IMR-90 (cell line): ENCODE results near the gene CHAC1. TPM values are rescaled to one million over a fixed set of nuclear protein-coding genes. Genes with fewer than 3 reads are reported as not detected.

ENCODE experiments used
- ATAC-seq: fragments of 200-7000 bp; cut with Tn5 transposase; 2 replicates; pipeline ENCODE4 v1.9.1; 2020; ENCODE audit warnings: low read depth, mild to moderate bottlenecking, moderate library complexity
- BruUV-seq: library from RNA; stranded (reverse); fragments of 400-500 nt; replicated peaks from 2 replicates; lab custom pipeline; 2021; lab: Mats Ljungman, UMichigan
- CTCF ChIA-PET: fragments of 300-600 bp; formaldehyde crosslinking; extraction: SDS; loops from one replicate; lab custom pipeline; 2021; ENCODE audit warnings: antibody characterized with exemption; lab: Yijun Ruan, JAX
- POLR2A ChIA-PET: fragments of 300-600 bp; sonication (Branson Sonifier 250); formaldehyde crosslinking; loops from one replicate; lab custom pipeline; 2022; ENCODE audit warnings: antibody characterized with exemption; ENCODE audit not compliant: unreplicated experiment; lab: Charles Lee
- DNase-seq: peaks from one replicate; pipeline ENCODE4 v3.0.0; 2013
- H2AFZ ChIP-seq: replicated peaks from 2 replicates; pipeline ENCODE3; 2013; ENCODE audit warnings: low read length, mild to moderate bottlenecking; ENCODE audit not compliant: poor library complexity
- H2AK5ac ChIP-seq: 2 replicates; pipeline ENCODE4 v1.6.1; 2013; ENCODE audit warnings: low read depth, low read length, inconsistent platforms
- H2AK9ac ChIP-seq: replicated peaks from 2 replicates; pipeline ENCODE3; 2013; ENCODE audit warnings: mild to moderate bottlenecking, low read depth, low read length, moderate library complexity; ENCODE audit not compliant: poor library complexity
- H2BK120ac ChIP-seq: 2 replicates; pipeline ENCODE4 v1.6.1; 2013; ENCODE audit warnings: low read depth, low read length, inconsistent platforms
- H2BK15ac ChIP-seq: 3 replicates; pipeline ENCODE4 v1.6.1; 2013; ENCODE audit warnings: low read depth, low read length, inconsistent platforms
- H2BK20ac ChIP-seq: 2 replicates; pipeline ENCODE4 v1.6.1; 2013; ENCODE audit warnings: low read depth, mild to moderate bottlenecking, inconsistent platforms, low read length, moderate library complexity
- H2BK5ac ChIP-seq: 2 replicates; pipeline ENCODE4 v1.6.1; 2013; ENCODE audit warnings: mild to moderate bottlenecking, low read depth, low read length, inconsistent platforms; ENCODE audit not compliant: poor library complexity, severe bottlenecking
- H3K14ac ChIP-seq: replicated peaks from 2 replicates; pipeline ENCODE4 v1.6.1; 2013; ENCODE audit warnings: low read depth, low read length, inconsistent platforms
- H3K18ac ChIP-seq: 2 replicates; pipeline ENCODE4 v1.6.1; 2013; ENCODE audit warnings: low read depth, low read length, control low read depth
- H3K23ac ChIP-seq: 2 replicates; pipeline ENCODE4 v1.6.1; 2013; ENCODE audit warnings: low read depth, low read length, inconsistent platforms
- H3K27ac ChIP-seq: 2 replicates; pipeline ENCODE4 v1.5.1; 2013; ENCODE audit warnings: mild to moderate bottlenecking, control low read depth, low read length; ENCODE audit not compliant: insufficient read depth
- H3K27me3 ChIP-seq: 2 replicates; pipeline ENCODE4 v1.6.1; 2013; ENCODE audit warnings: low read length; ENCODE audit not compliant: control insufficient read depth, insufficient read depth
- H3K36me3 ChIP-seq: 2 replicates; pipeline ENCODE4 v1.6.1; 2013; ENCODE audit warnings: low read length, mixed read lengths; ENCODE audit not compliant: control insufficient read depth, insufficient read depth
- H3K4ac ChIP-seq: 2 replicates; pipeline ENCODE4 v1.6.1; 2013; ENCODE audit warnings: low read depth, low read length, inconsistent platforms
- H3K4me1 ChIP-seq: 2 replicates; pipeline ENCODE4 v1.6.1; 2013; ENCODE audit warnings: low read length, mixed read lengths; ENCODE audit not compliant: control insufficient read depth, insufficient read depth
- H3K4me2 ChIP-seq: 2 replicates; pipeline ENCODE4 v1.6.1; 2013; ENCODE audit warnings: low read depth, mild to moderate bottlenecking, control low read depth, low read length, moderate library complexity
- H3K4me3 ChIP-seq: 2 replicates; pipeline ENCODE4 v1.5.1; 2013; ENCODE audit warnings: low read depth, mild to moderate bottlenecking, control low read depth, low read length, moderate library complexity; ENCODE audit not compliant: insufficient read depth
- H3K56ac ChIP-seq: 2 replicates; pipeline ENCODE4 v1.6.1; 2013; ENCODE audit warnings: low read length, inconsistent platforms; ENCODE audit not compliant: insufficient read depth; ENCODE audit errors: extremely low read depth
- H3K79me1 ChIP-seq, 2 experiments: 2 replicates each; pipeline ENCODE4 v1.6.1; 2013; ENCODE audit warnings: low read length in 2 of 2, inconsistent platforms in 1 of 2, low read depth in 1 of 2
- H3K9ac ChIP-seq: 2 replicates; pipeline ENCODE4 v1.6.1; 2013; ENCODE audit warnings: low read depth, low read length, control low read depth
- H3K9me1 ChIP-seq: 2 replicates; pipeline ENCODE4 v1.6.1; 2013; ENCODE audit warnings: low read length, inconsistent platforms; ENCODE audit not compliant: insufficient read depth
- H3K9me3 ChIP-seq: 2 replicates; pipeline ENCODE4 v1.6.1; 2013; ENCODE audit warnings: low read length; ENCODE audit not compliant: control insufficient read depth, insufficient read depth
- H4K20me1 ChIP-seq: 2 replicates; pipeline ENCODE4 v1.6.1; 2013; ENCODE audit warnings: low read length, inconsistent platforms; ENCODE audit not compliant: insufficient read depth
- H4K5ac ChIP-seq: 2 replicates; pipeline ENCODE4 v1.6.1; 2013; ENCODE audit warnings: mild to moderate bottlenecking, low read depth, low read length, control low read depth
- H4K8ac ChIP-seq, 2 experiments: 2 replicates each; pipeline ENCODE4 v1.6.1; 2013; ENCODE audit warnings: low read depth in 2 of 2, low read length in 2 of 2, control low read depth in 1 of 2, inconsistent platforms in 1 of 2
- H4K91ac ChIP-seq: 2 replicates; pipeline ENCODE4 v1.6.1; 2013; ENCODE audit warnings: low read depth, low read length, inconsistent platforms; ENCODE audit not compliant: insufficient read depth
- BHLHE40 ChIP-seq: fragments of 150-350 bp; IDR thresholded peaks from 2 replicates; pipeline ENCODE4 v1.6.1; 2016; ENCODE audit warnings: mild to moderate bottlenecking, low read depth, low read length
- CEBPB ChIP-seq: IDR thresholded peaks from 2 replicates; pipeline ENCODE4 v1.6.1; 2012; ENCODE audit warnings: low read depth, low read length, improper control_type of control experiment
- CHD1 ChIP-seq: IDR thresholded peaks from 2 replicates; pipeline ENCODE4 v1.6.1; 2012; ENCODE audit warnings: low read depth, low read length, improper control_type of control experiment
- FOS ChIP-seq: fragments of 150-350 bp; IDR thresholded peaks from 2 replicates; pipeline ENCODE4 v1.6.1; 2016; ENCODE audit warnings: low read depth, low read length
- MAFK ChIP-seq: IDR thresholded peaks from 2 replicates; pipeline ENCODE4 v1.6.1; 2012; ENCODE audit warnings: low read depth, low read length, improper control_type of control experiment
- MAZ ChIP-seq: IDR thresholded peaks from 2 replicates; pipeline ENCODE4 v1.6.1; 2012; ENCODE audit warnings: low read depth, mild to moderate bottlenecking, low read length, improper control_type of control experiment, moderate library complexity, borderline replicate concordance
- MXI1 ChIP-seq: IDR thresholded peaks from 2 replicates; pipeline ENCODE4 v1.6.1; 2012; ENCODE audit warnings: low read depth, mild to moderate bottlenecking, low read length, moderate library complexity, borderline replicate concordance
- POLR2A ChIP-seq: IDR thresholded peaks from 2 replicates; pipeline ENCODE4 v1.6.1; 2012; ENCODE audit warnings: mild to moderate bottlenecking, low read depth, low read length
- RAD21 ChIP-seq: IDR thresholded peaks from 2 replicates; pipeline ENCODE4 v1.6.1; 2012; ENCODE audit warnings: low read length, improper control_type of control experiment
- RCOR1 ChIP-seq: IDR thresholded peaks from 2 replicates; pipeline ENCODE4 v1.6.1; 2012; ENCODE audit warnings: mild to moderate bottlenecking, low read length, improper control_type of control experiment; ENCODE audit not compliant: insufficient replicate concordance
- RFX5 ChIP-seq: IDR thresholded peaks from 2 replicates; pipeline ENCODE4 v1.8.0; 2012; ENCODE audit warnings: low read depth, mild to moderate bottlenecking, low read length, moderate library complexity
- SMC3 ChIP-seq: fragments of 150-350 bp; IDR thresholded peaks from 2 replicates; pipeline ENCODE4 v1.6.1; 2016; ENCODE audit warnings: low read depth, mild to moderate bottlenecking, antibody characterized with exemption, low read length, moderate library complexity
- WGBS, 2 experiments: methylation state at CpG; one replicate each; pipeline versions ENCODE4 v1.1.5 to v1.1.7; 2013; ENCODE audit warnings: missing lambda C conversion rate in 2 of 2; ENCODE audit not compliant: insufficient read length in 1 of 2; ENCODE audit errors: extremely low coverage in 2 of 2; 5-methylcytosine and 5-hydroxymethylcytosine counted together
- dilution Hi-C: fragments of 300-500 bp; cut with HindIII; formaldehyde crosslinking; loops from one replicate; pipeline ENCODE4 v1.14.3; 2018; ENCODE audit warnings: low sequenced_read_pairs; ENCODE audit not compliant: unreplicated experiment
- in situ Hi-C: fragments of 300-500 bp; cut with MboI; formaldehyde crosslinking; loops from 3 replicates; pipeline ENCODE4 v1.14.3; 2019; ENCODE audit warnings: low sequenced_read_pairs, inconsistent platforms, mixed read lengths
- intact Hi-C: fragments of 100-400 bp; cut with micrococcal nuclease; formaldehyde crosslinking; loops from 2 replicates; pipeline ENCODE4 v1.10.0; 2022
- polyA plus RNA-seq, 3 experiments: library from polyadenylated mRNA; depleted of rRNA; stranded (reverse); fragments of >200 nt; gene quantifications; 2 replicates each; pipeline ENCODE4 v1.2.3, GENCODE V29; 2012; ENCODE audit warnings: low replicate concordance in 1 of 3
- total RNA-seq: library from RNA; depleted of rRNA; stranded (reverse); fragments of >200 nt; gene quantifications from 2 replicates; pipeline ENCODE4 v1.2.3, GENCODE V29; 2012
- TF ChIP-seq, protein P1 (sequence below): conservative IDR thresholded peaks from 2 replicates; pipeline ENCODE4 v1.5.1; 2012; ENCODE audit warnings: mild to moderate bottlenecking, low read depth, low read length, improper control_type of control experiment
- TF ChIP-seq, protein P2 (sequence below): fragments of 150-350 bp; IDR thresholded peaks from 2 replicates; pipeline ENCODE4 v1.6.1; 2016; ENCODE audit warnings: low read depth, mild to moderate bottlenecking, low read length, moderate library complexity, borderline replicate concordance

CHAC1 gene
- total and polyA plus RNA-seq, 2 of the 4 experiments (the other 2 are of a cell fraction): 51.3 to 77.8 TPM

DNA sequence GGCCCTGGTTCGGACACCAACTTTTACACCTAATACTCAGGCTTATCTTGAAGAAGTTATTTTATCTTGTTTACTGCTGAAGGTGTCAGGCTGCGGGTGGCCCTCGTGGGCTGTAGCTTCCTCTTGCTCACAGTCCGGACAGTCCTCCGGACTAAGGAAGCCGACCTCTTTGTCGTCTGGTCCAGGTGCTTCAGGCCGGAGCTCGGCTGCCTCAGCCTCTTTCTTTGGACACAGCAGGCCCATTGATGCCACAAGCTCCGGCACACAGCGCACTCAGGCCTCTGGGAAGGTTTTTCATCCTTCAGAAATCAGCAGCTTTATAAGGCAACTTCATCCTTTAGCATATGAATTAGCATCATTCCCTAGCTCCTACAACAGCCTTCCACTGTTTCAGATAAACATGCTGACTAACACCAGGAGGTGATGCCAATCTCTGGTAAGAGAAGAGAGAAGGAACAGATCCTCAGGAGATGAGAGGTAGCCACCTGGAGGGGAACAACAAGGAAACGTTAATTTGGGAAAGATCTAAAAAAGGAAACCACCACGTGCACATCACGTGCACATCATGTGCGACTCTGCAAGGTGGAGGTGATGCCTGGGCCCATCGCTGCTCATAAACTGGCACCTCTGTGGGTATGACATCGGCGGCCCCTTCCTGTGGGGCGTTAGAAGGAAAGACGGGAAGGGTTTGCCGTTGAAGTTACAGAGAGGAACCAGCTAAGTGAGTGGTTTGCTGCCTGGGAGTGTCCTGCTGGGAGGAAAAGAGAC, 4.4 kb upstream of the CHAC1 start:
- Histone ChIP-seq H3K56ac (no peak overlapping the region), H2BK5ac (no peak overlapping the region), H4K8ac (no peak overlapping the region), H3K9me1 (0 out of 2 replicates have a peak, but pooled peaks cover 4% of the 10 kb centered on the region), H2AK5ac (no peak overlapping the region), H3K9ac (no peak overlapping the region), H3K4me1 (peaks cover 6% of the 10 kb centered on the region), H3K14ac (no peak overlapping the region), H4K5ac (no peak overlapping the region), H3K18ac (no peak overlapping the region), H4K91ac (no peak overlapping the region; the same call in 1 of the 2 replicates), H3K27me3 (no peaks in the 10 kb centered on the region), H2AK9ac (no peak overlapping the region), H3K9me3 (no peaks in the 10 kb centered on the region), H2BK20ac (peak overlapping the region; percentile 33; the same call in 1 of the 2 replicates), H2BK120ac (no peak overlapping the region), H3K23ac (no peak overlapping the region), H3K79me1 (peaks cover 3 to 19% of the 10 kb centered on the region in 2 experiments; a peak in 3 of 4 replicates), H4K20me1 (peaks cover 5% of the 10 kb centered on the region; the same call in 1 of the 2 replicates), H3K4ac (no peak overlapping the region), H2AFZ (peak overlapping the region; percentile 17), H2BK15ac (no peak overlapping the region), H3K36me3 (no peaks in the 10 kb centered on the region), H3K27ac (no peak overlapping the region), H3K4me3 (no peak overlapping the region), H3K4me2 (no peak overlapping the region)
- intact Hi-C loops: no loop called here
- WGBS, 2 experiments: 73% methylated on average over 15 of the region's 21 CpGs; no CpG with 5 or more reads in 1 of the 2 experiments
- TF ChIP-seq SMC3 (no peak), MAZ (no peak), CEBPB (no peak), RCOR1 (no peak), BHLHE40 (no peak), CHD1 (no peak), MXI1 (no peak), POLR2A (no peak), MAFK (no peak), RAD21 (no peak), FOS (no peak), RFX5 (no peak)
- TF ChIP-seq, protein P1, sequence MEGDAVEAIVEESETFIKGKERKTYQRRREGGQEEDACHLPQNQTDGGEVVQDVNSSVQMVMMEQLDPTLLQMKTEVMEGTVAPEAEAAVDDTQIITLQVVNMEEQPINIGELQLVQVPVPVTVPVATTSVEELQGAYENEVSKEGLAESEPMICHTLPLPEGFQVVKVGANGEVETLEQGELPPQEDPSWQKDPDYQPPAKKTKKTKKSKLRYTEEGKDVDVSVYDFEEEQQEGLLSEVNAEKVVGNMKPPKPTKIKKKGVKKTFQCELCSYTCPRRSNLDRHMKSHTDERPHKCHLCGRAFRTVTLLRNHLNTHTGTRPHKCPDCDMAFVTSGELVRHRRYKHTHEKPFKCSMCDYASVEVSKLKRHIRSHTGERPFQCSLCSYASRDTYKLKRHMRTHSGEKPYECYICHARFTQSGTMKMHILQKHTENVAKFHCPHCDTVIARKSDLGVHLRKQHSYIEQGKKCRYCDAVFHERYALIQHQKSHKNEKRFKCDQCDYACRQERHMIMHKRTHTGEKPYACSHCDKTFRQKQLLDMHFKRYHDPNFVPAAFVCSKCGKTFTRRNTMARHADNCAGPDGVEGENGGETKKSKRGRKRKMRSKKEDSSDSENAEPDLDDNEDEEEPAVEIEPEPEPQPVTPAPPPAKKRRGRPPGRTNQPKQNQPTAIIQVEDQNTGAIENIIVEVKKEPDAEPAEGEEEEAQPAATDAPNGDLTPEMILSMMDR: no peak
- TF ChIP-seq, protein P2, sequence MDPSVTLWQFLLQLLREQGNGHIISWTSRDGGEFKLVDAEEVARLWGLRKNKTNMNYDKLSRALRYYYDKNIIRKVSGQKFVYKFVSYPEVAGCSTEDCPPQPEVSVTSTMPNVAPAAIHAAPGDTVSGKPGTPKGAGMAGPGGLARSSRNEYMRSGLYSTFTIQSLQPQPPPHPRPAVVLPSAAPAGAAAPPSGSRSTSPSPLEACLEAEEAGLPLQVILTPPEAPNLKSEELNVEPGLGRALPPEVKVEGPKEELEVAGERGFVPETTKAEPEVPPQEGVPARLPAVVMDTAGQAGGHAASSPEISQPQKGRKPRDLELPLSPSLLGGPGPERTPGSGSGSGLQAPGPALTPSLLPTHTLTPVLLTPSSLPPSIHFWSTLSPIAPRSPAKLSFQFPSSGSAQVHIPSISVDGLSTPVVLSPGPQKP: no peak
- in situ Hi-C loops: no loop called here
- ChIA-PET CTCF (no interaction called here), POLR2A (no interaction called here)
- dilution Hi-C loops: no loop called here
- DNase-seq (no peak), ATAC-seq (no peak)
- BruUV-seq: no TSS peak
